H1 (cell line): Measurements from ENCODE around the gene PRKN. TPM values are rescaled to one million over a fixed set of nuclear protein-coding genes. Genes with fewer than 3 reads are reported as not detected.
"Not testable (repeated sequence)": the region's sequence is repeated elsewhere in the genome, so short reads cannot be mapped to it uniquely, and the experiment has no call there.

Experiments used
- CTCF ChIA-PET: fragments of 300-600 bp; sonication (Branson Sonifier 250); formaldehyde crosslinking; loops from one replicate; lab custom pipeline; 2021; ENCODE audit not compliant: partially characterized antibody; lab: Charles Lee
- POLR2A ChIA-PET: fragments of 300-600 bp; sonication (Branson Sonifier 250); formaldehyde crosslinking; loops from one replicate; lab custom pipeline; 2021; ENCODE audit warnings: inconsistent platforms; ENCODE audit not compliant: partially characterized antibody; lab: Charles Lee
- DNase-seq, 2 experiments: peaks; one replicate each; pipeline versions ENCODE4 v3.0.0 to v3.0.0-alpha.2; 2010 to 2022; ENCODE audit warnings: low spot score in 2 of 2, low read depth in 1 of 2, mixed read lengths in 1 of 2
- FAIRE-seq: peaks from 2 replicates; lab custom pipeline; 2011; peaks lifted over from hg19 to GRCh38; lab: Jason Lieb, UNC
- H2AFZ ChIP-seq: 2 replicates; pipeline ENCODE4 v1.8.1; 2012; ENCODE audit warnings: low read length, inconsistent platforms
- H2AK5ac ChIP-seq: 2 replicates; pipeline ENCODE4 v1.6.1; 2013; ENCODE audit warnings: low read depth, low read length
- H2BK120ac ChIP-seq: replicated peaks from 2 replicates; pipeline ENCODE3; 2013; ENCODE audit warnings: low read depth, low read length, inconsistent platforms
- H2BK12ac ChIP-seq: 2 replicates; pipeline ENCODE4 v1.6.1; 2013; ENCODE audit warnings: low read depth, low read length
- H2BK15ac ChIP-seq: 2 replicates; pipeline ENCODE4 v1.6.1; 2013; ENCODE audit warnings: low read length
- H2BK20ac ChIP-seq: 2 replicates; pipeline ENCODE4 v1.6.1; 2013; ENCODE audit warnings: low read length
- H2BK5ac ChIP-seq: 2 replicates; pipeline ENCODE4 v1.6.1; 2013; ENCODE audit warnings: low read depth, low read length
- H3K14ac ChIP-seq: 2 replicates; pipeline ENCODE4 v1.6.1; 2013; ENCODE audit warnings: inconsistent platforms; ENCODE audit not compliant: insufficient read length
- H3K18ac ChIP-seq: 2 replicates; pipeline ENCODE4 v1.6.1; 2013; ENCODE audit warnings: low read length; ENCODE audit errors: extremely low read depth
- H3K23ac ChIP-seq: 2 replicates; pipeline ENCODE4 v1.6.1; 2013; ENCODE audit warnings: inconsistent platforms; ENCODE audit not compliant: insufficient read length
- H3K23me2 ChIP-seq: 2 replicates; pipeline ENCODE4 v1.6.1; 2013; ENCODE audit warnings: low read depth, low read length
- H3K27ac ChIP-seq: 2 replicates; pipeline ENCODE4 v1.6.1; 2011; ENCODE audit warnings: low read depth, low read length, inconsistent platforms
- H3K27me3 ChIP-seq, 4 experiments: replicated peaks in 1 of 4; 1 replicate in 1 of 4; 2 replicates in 3 of 4; pipeline versions ENCODE4 v1.6.1 to v1.8.1; 2011 to 2013; ENCODE audit warnings: low read length in 3 of 4, mild to moderate bottlenecking in 3 of 4, inconsistent platforms in 2 of 4, mixed read lengths in 2 of 4, moderate library complexity in 1 of 4; ENCODE audit not compliant: control insufficient read depth in 3 of 4, insufficient read depth in 3 of 4; ENCODE audit errors: extremely low read depth in 1 of 4
- H3K36me3 ChIP-seq, 4 experiments: 2 replicates each; pipeline versions ENCODE4 v1.6.1 to v1.8.1; 2011 to 2013; ENCODE audit warnings: mild to moderate bottlenecking in 4 of 4, low read length in 3 of 4, moderate library complexity in 2 of 4, control low read depth in 1 of 4, inconsistent platforms in 1 of 4; ENCODE audit not compliant: insufficient read depth in 4 of 4, control insufficient read depth in 2 of 4
- H3K4ac ChIP-seq: replicated peaks from 2 replicates; pipeline ENCODE3; 2013; ENCODE audit warnings: low read length, low read depth, mixed read lengths, inconsistent platforms; ENCODE audit not compliant: insufficient read length
- H3K4me1 ChIP-seq, 4 experiments: replicated peaks in 1 of 4; 1 replicate in 1 of 4; 2 replicates in 3 of 4; pipeline versions ENCODE4 v1.6.1 to v1.8.1; 2011 to 2013; ENCODE audit warnings: low read length in 3 of 4, inconsistent platforms in 2 of 4, mixed read lengths in 1 of 4; ENCODE audit not compliant: insufficient read depth in 4 of 4, control insufficient read depth in 3 of 4
- H3K4me2 ChIP-seq, 2 experiments: 2 replicates each; pipeline versions ENCODE4 v1.6.1 to v1.8.1; 2011 to 2013; ENCODE audit warnings: low read depth in 2 of 2, low read length in 2 of 2, control low read depth in 1 of 2, inconsistent platforms in 1 of 2, mild to moderate bottlenecking in 1 of 2; ENCODE audit not compliant: insufficient read depth in 1 of 2
- H3K4me3 ChIP-seq, 4 experiments: fragments of 200-600, 300-600 bp in 1 of 4; sonication (generic), shearing (Covaris generic), sonication (Bioruptor Twin) in 1 of 4; 2 replicates each; pipeline versions ENCODE4 v1.5.1 to v1.8.1; 2011 to 2016; ENCODE audit warnings: low read length in 4 of 4, low read depth in 3 of 4, control low read depth in 2 of 4, inconsistent platforms in 2 of 4, mild to moderate bottlenecking in 2 of 4, mixed read lengths in 1 of 4, moderate library complexity in 1 of 4; ENCODE audit not compliant: insufficient read depth in 2 of 4; ENCODE audit errors: extremely low read depth in 1 of 4
- H3K56ac ChIP-seq: replicated peaks from 2 replicates; pipeline ENCODE3; 2013; ENCODE audit warnings: low read depth, mild to moderate bottlenecking, mixed read lengths, low read length, inconsistent platforms; ENCODE audit not compliant: insufficient read length
- H3K79me1 ChIP-seq: 2 replicates; pipeline ENCODE4 v1.6.1; 2013; ENCODE audit warnings: low read depth, low read length, control low read depth
- H3K79me2 ChIP-seq, 2 experiments: 2 replicates each; pipeline versions ENCODE4 v1.6.1 to v1.8.1; 2012 to 2013; ENCODE audit warnings: low read length in 2 of 2, mild to moderate bottlenecking in 2 of 2, inconsistent platforms in 1 of 2; ENCODE audit not compliant: insufficient read depth in 2 of 2, control insufficient read depth in 1 of 2
- H3K9ac ChIP-seq, 4 experiments: replicated peaks in 1 of 4; 1 replicate in 1 of 4; 2 replicates in 3 of 4; pipeline versions ENCODE4 v1.6.1 to v1.8.1; 2011 to 2013; ENCODE audit warnings: low read depth in 3 of 4, low read length in 3 of 4, control low read depth in 2 of 4, mild to moderate bottlenecking in 2 of 4, moderate library complexity in 2 of 4, inconsistent platforms in 1 of 4; ENCODE audit errors: extremely low read depth in 1 of 4
- H3K9me3 ChIP-seq, 2 experiments: 2 replicates each; pipeline versions ENCODE4 v1.6.1 to v1.8.1; 2012 to 2013; ENCODE audit warnings: mild to moderate bottlenecking in 2 of 2, moderate library complexity in 2 of 2, control low read depth in 1 of 2, inconsistent platforms in 1 of 2, low read depth in 1 of 2, low read length in 1 of 2, mixed read lengths in 1 of 2; ENCODE audit not compliant: insufficient read depth in 2 of 2
- H4K20me1 ChIP-seq, 2 experiments: replicated peaks in 1 of 2; 2 replicates each; pipeline versions ENCODE3 to v1.8.1; 2011 to 2013; ENCODE audit warnings: inconsistent platforms in 2 of 2, low read length in 2 of 2, mild to moderate bottlenecking in 1 of 2; ENCODE audit not compliant: insufficient read depth in 2 of 2, control insufficient read depth in 1 of 2
- H4K5ac ChIP-seq: 2 replicates; pipeline ENCODE4 v1.6.1; 2013; ENCODE audit warnings: low read length, low read depth, mixed read lengths, inconsistent platforms; ENCODE audit not compliant: insufficient read length
- H4K8ac ChIP-seq: 2 replicates; pipeline ENCODE4 v1.8.0; 2013; ENCODE audit warnings: mild to moderate bottlenecking, moderate library complexity, low read length, inconsistent platforms; ENCODE audit not compliant: insufficient read depth; ENCODE audit errors: extremely low read depth
- H4K91ac ChIP-seq: replicated peaks from 2 replicates; pipeline ENCODE3; 2013; ENCODE audit warnings: low read length, mixed read lengths, inconsistent platforms; ENCODE audit not compliant: insufficient read length
- BRCA1 ChIP-seq: IDR thresholded peaks from 2 replicates; pipeline ENCODE4 v1.6.1; 2012; ENCODE audit warnings: low read depth, low read length, improper control_type of control experiment
- EP300 ChIP-seq, 2 experiments: IDR thresholded peaks; 1 replicate in 1 of 2; 2 replicates in 1 of 2; pipeline ENCODE4 v1.6.1; 2011 to 2012; ENCODE audit warnings: low read depth in 2 of 2, low read length in 2 of 2, mild to moderate bottlenecking in 2 of 2, borderline replicate concordance in 1 of 2, inconsistent platforms in 1 of 2, moderate library complexity in 1 of 2
- FOSL1 ChIP-seq: IDR thresholded peaks from 2 replicates; pipeline ENCODE4 v1.6.1; 2011; ENCODE audit warnings: mild to moderate bottlenecking, low read depth, low read length, moderate library complexity; ENCODE audit not compliant: insufficient read depth
- SIN3A ChIP-seq, 2 experiments: IDR thresholded peaks in 1 of 2; conservative IDR thresholded peaks in 1 of 2; 2 replicates each; pipeline ENCODE4 v1.6.1; 2011 to 2012; ENCODE audit warnings: low read length in 2 of 2, improper control_type of control experiment in 1 of 2, low read depth in 1 of 2, mild to moderate bottlenecking in 1 of 2
- WGBS, 2 experiments: shearing (Covaris generic) in 1 of 2; methylation state at CpG; one replicate each; pipeline versions ENCODE4 v1.1.6 to v1.1.7; 2013 to 2015; ENCODE audit warnings: low lambda C conversion rate in 2 of 2, mixed read lengths in 2 of 2, inconsistent platforms in 1 of 2, low coverage in 1 of 2, missing lambda C conversion rate in 1 of 2; ENCODE audit not compliant: insufficient replicate concordance in 2 of 2, insufficient coverage in 1 of 2, insufficient read length in 1 of 2; ENCODE audit errors: extremely low coverage in 1 of 2, missing lambda C conversion rate in 1 of 2; 5-methylcytosine and 5-hydroxymethylcytosine counted together
- polyA plus RNA-seq, 7 experiments: library from polyadenylated mRNA; depleted of rRNA in 3 of 7; stranded (reverse) in 5 of 7; unstranded in 2 of 7; fragments of >200 nt in 5 of 7; fragments of 200-250 nt in 2 of 7; gene quantifications; 1 replicate in 5 of 7; 2 replicates in 1 of 7; 4 replicates in 1 of 7; pipeline versions ENCODE4 v1.2.1 to v1.2.3, GENCODE V29; 2011 to 2013; ENCODE audit warnings: missing spikeins in 2 of 7, mixed read lengths in 2 of 7
- total RNA-seq: library from RNA; stranded (reverse); fragmentation: NEBNext Ultra II Directional; extraction: Animal tissue kit (Norgen Biotek cat#: 25700); gene quantifications from 2 replicates; pipeline ENCODE4 v1.2.1, GENCODE V29; 2021

The PRKN gene
- total and polyA plus RNA-seq, 2 of the 8 experiments (the other 6 are each of a cell fraction or from before 2014, with no cell fraction given): 0.13 to 0.29 TPM

GRCh38 chr6:161889324-161889723, 838.2 kb downstream of the PRKN start (continued):
- TF ChIP-seq FOSL1: no peak
- TF ChIP-seq SIN3A (conservative IDR thresholded peaks at IDR 0.05 in 1 of 2, IDR thresholded peaks at IDR 0.05 in 1 of 2; ENCODE audit: low read depth in 1 of 2, low read length in 2 of 2): no peak
- TF ChIP-seq EP300 (IDR thresholded peaks at IDR 0.05; ENCODE audit: borderline replicate concordance in 1 of 2, low read depth in 2 of 2, low read length in 2 of 2): no peak
- TF ChIP-seq BRCA1: no peak
- TF ChIP-seq, all 59 proteins: peak for 0

GRCh38 chr6:161886545-161886944, 841.0 kb downstream of the PRKN start:
- H2BK20ac ChIP-seq, H2BK120ac ChIP-seq, H3K14ac ChIP-seq, H4K8ac ChIP-seq, H2BK12ac ChIP-seq, H4K20me1 ChIP-seq, H3K9ac ChIP-seq, H3K4me1 ChIP-seq, H3K36me3 ChIP-seq, H3K23me2 ChIP-seq, POLR2A ChIA-PET, H3K4me3 ChIP-seq, H3K79me2 ChIP-seq, H2BK15ac ChIP-seq, H3K23ac ChIP-seq, H2AFZ ChIP-seq, H3K4me2 ChIP-seq, H3K4ac ChIP-seq, H4K5ac ChIP-seq, H4K91ac ChIP-seq, H3K79me1 ChIP-seq, H3K56ac ChIP-seq, DNase-seq, H3K18ac ChIP-seq, H2AK5ac ChIP-seq, H2BK5ac ChIP-seq, H3K27me3 ChIP-seq, FAIRE-seq, H3K9me3 ChIP-seq, H3K27ac ChIP-seq: not testable (repeated sequence)
- CTCF ChIA-PET: interaction anchor here (1.5 kb wide), 1 partner anchor 12 kb away, joined by 4 read pairs; no protein-coding TSS in a partner anchor
- 97% methylated on average over 9 of the region's 9 CpGs; no CpG with 5 or more reads in 1 of the 2 experiments for WGBS, 2 experiments
